Activated CD4-positive, CD25-positive, alpha-beta regulatory T cell (primary cell): Measurements from ENCODE around the gene SKIC8.

Source experiments
- DNase-seq, 4 experiments: peaks; one replicate each; lab custom pipeline; 2025; lab: John Stamatoyannopoulos, UW

SKIC8 gene

GRCh38 chr15:78299101-78299930 is at the start of gene SKIC8:
SKIC8 (minus strand) TSS chr15:78299609; CDS start chr15:78295686, 3,923 bp downstream.
- DNase-seq = peak; percentile 73 to 82 (median 75)

- no peak for DNase-seq
Measured at GRCh38 chr15:78347586-78348543, 48.5 kb upstream of the SKIC8 start.

- DNase-seq = no peak
Measured at GRCh38 chr15:78345396-78346125, 46.2 kb upstream of the SKIC8 start.

- DNase-seq = no peak
Measured at GRCh38 chr15:78343276-78344060, 44.1 kb upstream of the SKIC8 start.

- no peak for DNase-seq
Measured at GRCh38 chr15:78342021-78342420, 42.6 kb upstream of the SKIC8 start.

- no peak for DNase-seq
Measured at GRCh38 chr15:78341057-78341987, 41.9 kb upstream of the SKIC8 start.

- no peak for DNase-seq
Measured at GRCh38 chr15:78340231-78341056, 41.0 kb upstream of the SKIC8 start, which contains the start of gene CRABP1. CRABP1 (plus strand) TSS chr15:78340353; CDS start chr15:78340429, 76 bp downstream.

- no peak for DNase-seq
Measured at GRCh38 chr15:78339559-78339958, 40.1 kb upstream of the SKIC8 start.

GRCh38 chr15:78338781-78339180 is 39.4 kb upstream of the SKIC8 start:
- DNase-seq = no peak

- DNase-seq = no peak
Measured at GRCh38 chr15:78335985-78336384, 36.6 kb upstream of the SKIC8 start.

- DNase-seq = no peak
Measured at GRCh38 chr15:78334845-78335244, 35.4 kb upstream of the SKIC8 start.

- DNase-seq = no peak
Measured at GRCh38 chr15:78329625-78330024, 30.2 kb upstream of the SKIC8 start.

GRCh38 chr15:78327466-78327865 is 28.1 kb upstream of the SKIC8 start:
- DNase-seq = no peak

GRCh38 chr15:78325092-78325843 is 25.9 kb upstream of the SKIC8 start:
- no peak for DNase-seq

GRCh38 chr15:78324144-78324543 is 24.7 kb upstream of the SKIC8 start:
- no peak for DNase-seq

GRCh38 chr15:78323693-78324092 is 24.3 kb upstream of the SKIC8 start:
- DNase-seq = no peak

GRCh38 chr15:78322724-78323521 is 23.5 kb upstream of the SKIC8 start:
- DNase-seq = no peak

- DNase-seq = no peak
Measured at GRCh38 chr15:78322243-78322642, 22.8 kb upstream of the SKIC8 start.
